NK-92 treated with Interleukin-12 subunit alpha and Interleukin-12 subunit beta, amount 100 ng/mL, for 24 hours (cell line): ENCODE data around the gene LRRK1.

ENCODE experiments used
- DNase-seq: peaks from one replicate; lab custom pipeline; 2025; lab: John Stamatoyannopoulos, UW

LRRK1 gene

DNA sequence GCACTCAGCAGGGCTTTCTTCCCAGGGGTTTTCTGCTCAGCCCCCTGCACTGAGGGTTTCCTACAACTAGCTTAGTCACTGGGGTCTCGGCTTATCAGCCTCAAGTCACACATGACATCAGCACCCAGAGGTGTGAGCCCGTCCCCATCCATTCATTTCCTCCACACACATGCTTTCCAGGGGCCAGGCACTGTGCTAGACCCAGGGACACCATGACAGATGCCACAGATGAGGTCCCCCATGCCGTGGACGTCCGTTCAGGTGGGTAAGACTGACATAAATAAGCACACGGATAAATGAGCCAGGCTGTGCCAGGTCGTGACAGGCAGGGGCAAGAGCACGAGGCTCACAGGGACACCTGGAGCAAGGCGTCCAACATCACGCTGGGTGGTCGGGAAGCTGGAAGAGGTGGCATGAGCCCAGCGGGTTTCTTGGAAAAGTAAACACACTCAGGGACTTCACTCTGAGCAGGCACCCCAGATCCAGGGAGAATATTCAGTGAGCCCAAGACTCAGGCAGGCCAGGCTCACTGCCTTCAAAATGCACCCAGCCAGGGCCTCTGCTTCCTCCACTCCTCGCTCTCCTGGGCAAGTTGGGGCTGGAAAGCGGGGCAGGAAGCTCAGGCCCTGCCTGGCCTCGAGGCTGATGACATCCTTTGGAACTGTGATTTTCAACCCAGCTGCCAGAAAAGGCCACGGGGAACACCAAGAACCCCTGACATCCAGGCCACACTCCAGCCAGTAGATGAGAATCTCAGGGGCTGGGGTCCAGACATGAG lies 193.4 kb downstream of the LRRK1 start:
- no peak for DNase-seq

- DNase-seq = no peak
These were observed 194.2 kb downstream of the LRRK1 start for GRCh38 chr15:101113114-101114005.

DNA sequence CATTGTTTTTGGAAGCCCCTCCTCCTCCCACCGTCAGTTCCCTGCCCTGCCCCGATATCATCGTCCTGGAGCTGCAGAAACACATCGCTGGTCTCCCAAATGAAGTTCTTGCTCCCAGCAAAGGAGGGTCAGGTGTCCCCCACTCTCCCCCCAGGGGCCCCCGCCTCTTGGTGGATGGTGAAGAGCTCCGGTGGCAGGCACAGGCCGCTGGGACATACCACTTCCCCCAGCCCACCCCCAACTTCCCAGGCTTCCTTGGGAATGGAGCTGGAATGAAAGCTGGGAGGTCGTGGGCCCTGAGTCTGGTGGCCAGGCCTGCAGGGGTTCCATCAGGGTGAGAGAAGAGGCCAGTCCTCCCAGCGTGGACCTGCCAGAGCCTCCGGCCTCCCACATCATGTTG lies 195.0 kb downstream of the LRRK1 start:
- DNase-seq = no peak

DNA sequence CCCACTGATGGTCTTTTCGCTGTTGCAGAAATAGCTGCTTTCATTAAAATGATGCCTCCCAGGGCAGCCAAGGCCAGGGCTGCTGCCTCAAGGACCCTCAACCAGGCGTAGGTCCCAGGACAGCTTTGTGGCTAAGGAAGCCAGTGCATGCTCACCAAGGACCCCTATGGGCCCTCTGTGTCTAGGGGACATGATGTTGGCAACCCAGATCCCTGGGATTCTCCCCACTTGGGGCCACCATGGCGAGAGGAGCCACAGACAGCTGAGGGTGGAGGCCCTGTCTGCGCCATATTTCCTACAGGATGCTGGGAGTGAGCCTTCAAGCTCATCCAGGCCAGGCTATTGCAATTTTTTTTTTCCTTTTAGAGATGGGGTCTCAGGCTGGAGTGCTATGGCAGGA lies 195.5 kb downstream of the LRRK1 start:
- DNase-seq = no peak

- no peak for DNase-seq
These were observed 196.2 kb downstream of the LRRK1 start for GRCh38 chr15:101115393-101115785.

- no peak for DNase-seq
These were observed 196.9 kb downstream of the LRRK1 start for GRCh38 chr15:101115786-101116680.

DNA sequence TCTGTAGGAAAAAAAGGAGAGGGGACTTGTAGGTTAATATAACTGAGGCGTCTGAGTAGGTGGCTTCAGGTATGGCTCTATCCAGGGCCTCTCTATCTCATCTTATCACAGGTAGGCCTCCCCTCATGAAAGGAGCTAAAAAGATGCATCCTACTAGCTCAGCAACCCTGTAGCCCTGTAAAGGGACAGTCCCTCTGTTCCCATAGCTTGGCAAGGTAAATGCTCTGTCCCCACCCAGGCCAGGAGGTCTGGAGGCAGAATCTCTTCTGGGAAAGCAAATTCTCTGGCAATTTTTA lies 197.5 kb downstream of the LRRK1 start:
- no peak for DNase-seq

DNA sequence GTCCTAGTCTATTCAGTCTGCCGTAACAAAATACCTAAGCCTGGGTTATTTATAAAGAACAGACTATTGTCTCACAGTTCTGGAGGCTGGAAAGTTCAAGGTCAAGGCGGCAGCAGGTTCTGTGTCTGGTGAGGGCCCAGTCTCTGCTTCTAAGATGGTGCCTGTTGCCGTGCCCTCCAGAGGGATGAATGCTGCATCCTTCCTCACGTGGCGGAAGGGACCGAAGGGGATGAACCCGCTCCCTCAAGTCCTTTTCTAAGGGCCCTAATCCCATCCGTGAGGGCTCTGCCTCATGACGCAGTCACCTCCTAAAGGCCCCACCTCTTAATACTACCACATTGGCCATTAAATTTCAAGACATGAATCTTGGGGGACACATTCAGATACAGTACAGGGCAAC lies 199.0 kb downstream of the LRRK1 start:
- no peak for DNase-seq

DNA sequence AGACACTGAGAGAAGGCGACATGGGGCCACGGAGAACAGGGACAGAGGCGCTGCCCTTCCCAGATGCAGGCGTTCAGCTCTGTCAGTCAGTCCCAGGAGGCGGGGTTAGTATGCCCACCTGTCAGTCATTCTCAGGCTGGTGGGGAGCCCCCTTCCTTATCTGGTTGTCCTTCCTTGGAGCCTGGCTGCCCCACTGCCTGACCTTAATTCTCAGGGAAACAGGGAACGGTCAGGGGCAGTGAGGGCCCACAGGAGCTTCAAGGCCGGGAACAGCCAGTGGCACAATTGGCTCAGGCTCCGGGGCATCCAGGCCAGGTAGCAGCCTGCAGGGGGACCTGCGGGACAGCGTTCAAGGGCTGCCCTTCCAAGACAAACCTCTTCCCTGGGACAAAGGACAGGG lies 199.5 kb downstream of the LRRK1 start:
- no peak for DNase-seq

GRCh38 chr15:101119181-101119580 lies 200.0 kb downstream of the LRRK1 start:
- DNase-seq = no peak
